Stimulated activated CD8-positive, alpha-beta memory T cell treated with anti-CD3 and anti-CD28 coated beads, Interleukin-4, amount 100 ng/mL, for 1 hour (primary cell): ENCODE results near the gene REM2.
"Not testable (repeated sequence)": the region's sequence is repeated elsewhere in the genome, so short reads cannot be mapped to it uniquely, and the experiment has no call there.

Experiments used
- DNase-seq, 2 donors: peaks; one replicate each; pipeline ENCODE4 v3.0.0-alpha.2; 2020; ENCODE audit warnings: low read depth in 2 of 2, low spot score in 1 of 2

Gene REM2

DNA sequence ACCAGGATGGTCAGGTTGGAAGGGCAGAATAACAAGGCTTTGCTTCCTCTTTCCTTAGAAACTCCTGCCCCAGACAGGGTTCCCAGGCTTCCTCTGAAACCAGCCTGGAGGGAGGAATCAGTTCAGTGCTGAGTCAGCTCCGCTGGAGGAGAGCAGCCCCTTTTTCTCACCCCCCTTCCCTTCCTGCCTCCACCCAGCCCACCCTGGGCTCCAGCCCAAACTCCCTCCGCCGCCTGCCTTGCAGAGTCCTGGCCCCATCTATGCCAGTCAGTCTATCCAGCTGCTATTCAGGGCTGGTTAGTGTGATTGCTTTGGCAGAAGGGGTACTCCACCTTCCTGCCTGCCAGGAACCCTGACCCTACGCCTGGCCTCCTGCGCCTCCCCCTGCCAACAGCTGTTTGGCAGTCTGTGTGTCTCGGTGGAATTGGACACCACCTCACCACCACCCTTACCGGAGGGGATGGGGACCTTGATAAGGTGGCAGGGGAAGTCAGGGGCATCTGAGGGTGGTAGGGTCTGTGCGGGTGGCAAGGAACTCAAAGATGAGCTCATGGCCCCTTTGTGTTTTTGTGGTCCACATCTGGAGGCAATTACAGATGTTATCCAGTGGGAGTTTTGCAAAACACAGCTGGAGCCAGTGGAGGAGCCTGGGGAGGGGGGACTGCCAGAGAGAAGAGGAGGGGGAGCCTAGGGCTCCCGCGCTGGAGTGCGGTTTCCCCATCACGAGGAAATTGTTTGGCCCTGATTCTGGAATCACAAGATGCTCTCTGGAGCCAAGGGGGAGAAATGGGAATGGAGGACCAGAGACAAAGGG is 34.5 kb upstream of the REM2 start:
- DNase-seq = no peak

DNA sequence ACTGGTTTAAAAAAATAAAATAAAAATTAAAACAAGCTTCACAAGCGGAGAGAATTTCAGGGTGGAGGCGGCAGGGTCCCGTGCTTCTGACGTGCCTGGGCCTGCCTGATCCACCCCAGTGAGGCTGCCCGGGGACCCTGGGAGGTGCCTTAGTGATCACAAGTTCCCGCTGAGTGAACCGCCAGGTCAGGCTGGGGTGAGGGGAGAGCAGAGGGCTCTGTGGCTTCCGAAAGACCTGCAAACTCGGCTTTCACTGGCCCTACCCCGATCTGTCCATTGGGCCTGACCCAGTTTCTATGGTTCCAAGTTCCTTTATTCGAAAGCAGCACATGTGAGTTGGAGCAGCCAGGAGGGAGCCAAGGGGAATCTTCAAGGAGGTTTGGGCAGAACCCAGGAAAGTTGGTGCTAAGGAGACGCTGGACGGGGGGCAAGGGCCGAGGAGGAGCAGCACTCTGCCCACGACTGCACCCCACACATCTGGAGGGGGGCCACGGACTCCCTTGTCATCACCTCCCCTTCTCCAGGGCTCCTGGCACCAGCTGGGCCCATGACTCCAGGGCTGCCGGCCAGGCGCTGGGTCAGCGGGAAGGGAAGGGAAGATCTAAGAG is 33.7 kb upstream of the REM2 start:
- DNase-seq = no peak

DNA sequence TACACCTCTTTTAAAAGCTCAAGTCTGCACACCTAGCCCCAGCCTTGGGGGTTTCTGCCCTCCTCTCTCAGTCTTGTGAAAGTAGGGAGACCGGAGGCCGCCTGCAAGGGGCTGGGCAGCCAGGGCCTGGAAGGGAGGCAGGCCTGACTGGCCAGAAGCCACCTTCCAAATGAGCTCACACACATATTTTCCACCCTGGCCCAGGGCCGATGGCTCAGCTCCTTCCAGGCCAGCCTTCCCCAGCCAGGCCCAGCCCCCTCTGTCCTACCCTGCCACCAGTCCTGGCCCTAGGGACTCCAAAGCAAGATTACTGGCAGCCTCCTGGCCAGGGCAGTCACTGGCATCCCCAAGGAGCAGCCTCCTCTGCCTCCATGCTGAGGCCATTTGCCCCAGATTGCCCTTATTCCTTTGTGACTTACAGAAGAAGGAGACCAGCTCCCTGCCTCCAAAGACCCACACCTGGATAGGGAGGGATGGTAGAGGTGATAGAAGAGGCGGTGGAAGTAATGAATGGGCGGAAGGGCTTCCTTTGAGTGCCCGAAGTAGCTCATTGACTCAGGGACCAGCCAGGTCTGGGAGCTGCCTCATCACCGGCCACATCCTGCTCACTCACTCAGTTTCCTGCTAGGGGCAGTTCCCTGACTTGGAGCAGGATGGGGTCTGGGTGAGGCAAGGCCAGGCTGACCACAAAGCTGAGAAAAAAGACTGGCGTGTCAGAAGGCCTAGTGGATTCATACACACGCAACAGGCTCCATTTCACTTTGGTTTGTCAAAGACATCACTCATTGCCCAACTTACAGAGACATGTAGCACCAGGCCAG is 31.9 kb upstream of the REM2 start:
- no peak for DNase-seq

DNA sequence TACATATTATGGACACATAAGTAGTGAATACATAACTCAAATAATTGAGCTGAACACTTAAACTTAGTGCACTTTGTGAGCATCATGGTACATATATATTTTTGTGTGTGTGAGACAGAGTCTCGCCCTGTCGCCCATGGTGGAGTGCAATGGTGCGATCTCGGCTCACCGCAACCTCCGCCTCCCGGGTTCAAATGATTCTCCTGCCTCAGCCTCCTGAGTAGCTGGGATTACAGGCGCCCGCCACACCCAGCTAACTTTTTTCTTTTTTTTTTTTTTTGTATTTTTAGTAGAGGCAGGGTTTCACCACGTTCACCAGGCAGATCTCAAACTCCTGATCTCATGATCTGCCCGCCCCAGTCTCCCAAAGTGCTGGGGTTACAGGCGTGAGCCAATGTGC is 30.8 kb upstream of the REM2 start:
- DNase-seq = not testable (repeated sequence)

DNA sequence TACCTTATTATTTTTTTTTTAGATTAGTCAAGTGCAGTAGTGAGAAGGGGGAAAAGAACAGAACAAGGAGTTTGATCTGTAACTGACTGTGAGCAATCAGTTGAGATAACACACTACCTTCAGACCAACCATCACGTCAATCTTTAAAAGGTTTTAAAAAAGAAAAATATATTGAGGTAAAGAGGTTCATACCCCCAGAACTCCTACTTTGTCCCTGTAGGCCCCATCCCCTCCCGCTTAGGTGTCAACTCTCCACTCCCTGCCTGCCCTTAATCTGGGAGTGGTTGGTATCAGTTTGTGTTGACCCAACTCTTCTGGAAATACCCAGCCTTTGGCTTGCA is 30.5 kb upstream of the REM2 start:
- no peak for DNase-seq

DNA sequence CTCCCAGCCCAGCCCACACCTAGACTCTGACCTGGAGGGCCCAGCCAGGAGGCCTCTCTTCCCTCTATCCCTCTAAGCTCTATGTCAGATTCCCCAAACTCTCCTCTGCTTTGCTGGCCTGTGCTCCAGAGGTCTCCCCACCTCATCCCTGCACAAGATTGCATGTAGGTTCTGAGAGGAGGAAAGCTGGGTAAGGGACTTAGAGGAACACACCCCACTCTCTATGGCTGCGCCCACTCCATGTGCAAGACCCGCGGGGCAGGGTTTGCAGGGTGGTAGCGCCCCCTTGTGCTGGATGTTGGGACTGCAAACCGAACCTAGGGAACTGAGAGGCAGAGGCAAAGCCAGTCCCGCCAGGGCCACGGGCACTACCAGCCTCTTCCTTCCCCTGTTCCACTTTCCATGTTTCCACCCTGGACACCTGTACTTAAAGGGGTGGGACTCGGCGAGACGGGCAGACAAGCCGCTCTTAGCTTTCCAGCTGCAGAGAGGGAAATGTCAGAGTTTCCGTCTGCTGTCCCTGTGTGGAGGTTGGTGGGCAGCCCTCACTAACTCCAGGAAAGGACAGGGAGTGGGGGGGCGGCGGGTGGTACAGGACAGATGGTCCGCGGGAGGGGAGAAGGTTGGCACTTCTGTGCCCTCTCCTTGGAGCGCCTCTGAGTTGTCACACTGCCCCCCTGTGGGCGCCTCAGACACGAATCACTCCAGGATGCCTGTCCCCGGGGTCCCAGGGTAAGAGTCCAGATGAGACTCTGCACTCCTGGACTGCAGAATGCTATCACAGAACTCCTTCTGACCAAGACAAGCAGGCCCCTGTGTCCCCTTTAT is 29.9 kb upstream of the REM2 start:
- peak; percentile 85 to 92 for DNase-seq

DNA sequence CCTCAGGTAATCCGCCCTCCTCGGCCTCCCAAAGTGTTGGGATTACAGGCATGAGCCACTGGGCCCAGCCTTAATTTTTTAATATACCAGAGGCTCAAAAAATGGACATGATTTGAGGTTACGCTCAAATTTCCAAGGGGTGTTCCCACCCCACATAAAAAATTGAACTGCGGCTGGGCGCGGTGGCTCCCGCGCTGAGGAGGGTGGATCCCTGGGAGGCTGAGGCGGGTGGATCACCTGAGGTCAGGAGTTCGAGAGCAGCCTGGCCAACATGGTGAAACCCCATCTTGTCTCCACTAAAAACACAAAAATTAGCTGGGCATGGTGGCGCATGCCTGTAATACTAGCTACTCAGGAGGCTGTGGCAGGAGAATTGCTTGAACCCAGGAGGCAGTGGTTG is 28.7 kb upstream of the REM2 start:
- not testable (repeated sequence) for DNase-seq

DNA sequence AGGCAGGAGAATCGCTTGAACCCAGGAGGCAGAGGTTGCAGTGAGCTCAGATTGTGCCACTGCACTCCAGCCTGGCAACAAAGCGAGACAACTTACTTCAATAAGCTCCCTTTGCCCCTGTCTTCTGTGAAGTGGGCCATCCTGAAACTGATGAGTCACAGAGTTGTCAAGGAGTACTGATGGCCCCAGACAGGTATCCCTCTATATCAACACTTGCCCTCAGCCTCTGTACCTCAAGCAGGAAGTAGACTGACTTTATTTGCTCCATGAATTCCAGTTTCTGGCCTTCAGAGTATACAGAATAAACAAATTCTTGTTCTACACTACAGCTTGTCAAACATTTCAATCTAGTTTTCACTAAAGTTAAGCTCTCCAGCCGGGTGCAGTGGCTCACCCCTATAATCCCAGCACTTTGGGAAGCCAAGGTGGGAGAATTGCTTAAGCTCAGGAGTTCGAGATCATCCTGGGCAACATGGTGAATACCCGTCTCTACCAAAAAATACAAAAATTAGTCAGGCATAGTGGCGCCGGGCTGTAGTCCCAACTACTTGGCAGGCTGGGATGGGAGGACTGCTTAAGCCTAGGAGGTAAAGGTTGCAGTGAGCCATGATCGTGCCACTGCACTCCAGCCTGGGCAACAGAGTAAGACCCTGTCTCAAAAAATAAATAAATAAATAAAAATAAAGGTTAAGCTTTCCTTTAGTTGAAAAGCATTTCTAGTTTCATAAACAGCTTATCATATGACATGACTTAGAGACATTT is 27.9 kb upstream of the REM2 start:
- DNase-seq = no peak

DNA sequence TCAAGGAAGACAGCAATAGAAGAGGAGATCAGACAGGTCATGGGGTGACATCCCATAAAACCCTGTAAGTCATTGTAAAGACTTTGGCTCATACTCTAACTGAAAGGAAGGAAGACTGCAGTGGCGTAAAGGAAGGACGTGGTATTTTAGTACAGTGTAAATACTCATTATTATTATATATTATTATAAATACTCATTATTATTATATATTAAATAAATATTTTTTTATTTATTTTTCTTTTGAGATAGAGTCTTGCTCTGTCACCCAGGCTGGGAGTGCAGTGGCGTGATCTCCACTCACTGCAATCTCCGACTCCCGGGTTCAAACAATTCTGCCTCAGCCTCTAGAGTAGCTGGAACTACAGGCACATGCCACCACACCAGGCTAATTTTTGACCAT is 26.6 kb upstream of the REM2 start:
- no peak for DNase-seq

DNA sequence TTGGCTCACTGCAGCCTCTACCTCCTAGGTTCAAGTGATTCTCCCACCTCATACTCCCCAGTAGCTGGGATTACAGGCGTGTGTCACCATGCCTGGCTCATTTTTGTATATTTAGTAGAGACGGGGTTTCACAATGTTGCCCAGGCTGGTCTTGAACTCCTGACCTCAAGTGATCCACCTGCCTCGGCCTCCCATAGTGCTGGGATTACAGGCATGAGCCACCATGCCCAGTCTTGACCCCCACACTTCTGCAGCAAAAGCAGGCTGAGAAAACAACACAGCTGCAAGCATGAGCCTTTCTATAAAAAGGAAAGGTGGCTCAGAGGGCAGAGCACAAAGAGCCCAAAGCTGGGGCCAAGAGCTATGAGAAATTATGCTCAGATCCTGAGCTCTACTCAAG is 22.6 kb upstream of the REM2 start:
- not testable (repeated sequence) for DNase-seq

DNA sequence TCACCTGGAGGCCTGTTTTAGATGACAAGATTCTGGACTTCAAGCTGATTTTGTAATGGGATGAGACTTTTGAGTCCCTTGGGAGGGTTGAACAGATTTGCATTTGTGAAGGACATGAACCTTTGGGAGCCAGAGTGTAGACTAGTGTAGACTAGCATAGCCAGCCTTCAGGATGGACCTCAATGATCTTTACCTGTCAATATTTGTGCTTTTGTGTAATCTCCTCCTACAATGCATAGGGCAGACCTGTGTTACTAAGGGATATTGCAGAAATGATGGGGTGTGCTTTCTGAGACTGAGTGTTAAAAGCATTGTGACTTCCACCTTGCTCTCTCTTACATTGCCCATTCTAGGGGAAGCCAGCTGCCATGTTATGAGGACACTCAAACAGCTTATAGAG is 21.4 kb upstream of the REM2 start:
- DNase-seq = no peak

DNA sequence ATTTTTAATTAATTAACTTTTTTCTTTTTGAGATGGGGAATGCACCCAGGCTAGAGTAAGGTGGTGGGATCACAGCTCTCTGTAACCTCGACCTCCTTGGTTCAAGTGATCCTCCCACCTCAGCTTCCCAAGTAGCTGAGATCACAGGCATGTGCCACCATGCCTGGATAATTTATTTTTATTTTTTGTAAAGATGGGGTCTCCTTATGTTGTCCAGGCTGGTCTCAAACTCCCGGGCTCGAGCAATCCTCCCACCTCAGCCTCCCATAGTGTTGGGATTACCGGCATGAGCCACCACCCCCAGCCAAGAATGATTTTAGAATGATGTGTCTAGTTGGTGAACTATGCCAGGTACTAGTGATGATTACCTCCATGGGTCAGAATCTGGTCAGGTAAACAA is 18.0 kb upstream of the REM2 start:
- DNase-seq = no peak

DNA sequence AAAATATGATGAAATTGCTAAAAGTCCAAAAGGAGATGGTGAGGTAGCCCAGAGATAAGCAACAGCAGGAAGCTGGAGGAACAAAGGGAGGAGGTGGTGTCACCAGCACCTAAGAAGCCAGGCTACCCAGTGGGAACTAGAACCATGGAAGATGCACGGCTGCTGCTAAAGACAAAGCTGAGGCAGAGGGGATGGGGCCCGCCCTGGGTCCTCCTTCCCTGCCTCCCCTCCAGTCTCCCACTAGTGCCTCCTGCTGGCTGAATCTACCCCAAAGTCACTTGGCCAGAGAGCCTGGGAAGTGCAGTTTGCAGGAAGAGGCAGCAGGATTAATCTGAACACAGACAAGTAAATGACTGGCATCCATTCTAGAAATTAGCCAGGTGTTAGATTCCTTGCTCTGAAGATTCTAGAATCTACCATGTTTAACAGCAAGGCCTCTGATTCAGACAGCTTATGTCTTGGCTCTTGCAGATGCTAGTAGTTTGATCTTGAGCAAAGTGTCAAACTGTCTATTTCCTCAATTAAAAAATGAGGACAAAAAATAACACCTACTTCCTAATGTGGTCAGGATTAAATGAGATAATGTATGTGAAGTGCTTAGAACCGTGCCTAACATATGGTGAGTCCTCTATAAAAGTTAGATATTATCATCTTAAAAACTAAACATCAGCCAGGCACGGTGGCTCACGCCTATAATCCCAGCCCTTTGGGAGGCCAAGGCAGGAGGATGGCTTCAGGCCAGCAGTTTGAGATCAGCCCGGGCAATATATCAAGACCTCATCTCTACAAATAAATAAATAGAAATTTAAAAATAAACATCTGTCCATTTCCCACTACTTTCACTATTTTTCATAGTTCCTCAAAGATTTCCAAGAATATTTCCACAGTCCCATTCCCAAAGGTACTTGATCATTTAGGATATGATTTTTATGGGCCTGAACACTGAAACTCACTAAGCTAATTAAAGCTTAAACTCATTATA is 17.3 kb upstream of the REM2 start:
- no peak for DNase-seq

DNA sequence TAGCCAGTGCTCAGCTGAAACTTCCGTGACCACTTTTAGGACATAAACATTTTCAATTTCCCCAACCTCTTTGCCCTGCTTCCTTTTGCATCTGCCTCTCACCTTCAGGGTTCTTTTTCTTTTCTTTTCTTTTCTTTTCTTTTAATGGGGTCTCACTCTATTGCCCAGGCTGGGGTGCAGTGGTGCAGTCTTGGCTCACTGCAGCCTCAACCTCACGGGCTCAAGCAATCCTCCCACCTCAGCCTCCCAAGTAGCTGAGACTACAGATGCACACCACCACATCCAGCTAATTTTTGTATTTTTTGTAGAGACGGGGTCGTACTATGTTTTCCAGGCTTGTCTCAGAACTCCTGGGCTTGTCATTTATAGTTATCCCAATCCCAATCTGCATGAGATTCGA is 16.1 kb upstream of the REM2 start:
- DNase-seq = no peak

DNA sequence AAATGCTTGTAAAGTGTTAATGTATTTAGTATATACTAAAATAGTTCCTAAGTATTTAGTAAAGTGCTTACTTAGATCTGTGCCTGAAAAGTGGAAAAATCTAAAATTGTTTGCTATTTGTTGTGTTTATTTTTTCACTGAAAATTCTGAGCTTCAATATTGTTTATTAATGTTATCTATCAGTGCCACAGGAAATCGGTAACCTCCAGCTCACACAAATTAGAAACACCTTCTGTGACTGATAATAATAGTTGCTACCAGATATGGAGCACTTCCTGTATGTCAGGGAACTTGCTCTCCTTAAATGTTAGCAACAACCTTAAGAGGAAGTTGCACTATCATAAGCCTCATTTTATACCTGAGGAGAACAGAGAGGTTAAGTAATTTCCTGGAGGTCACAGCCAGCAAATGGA is 12.2 kb upstream of the REM2 start:
- no peak for DNase-seq

DNA sequence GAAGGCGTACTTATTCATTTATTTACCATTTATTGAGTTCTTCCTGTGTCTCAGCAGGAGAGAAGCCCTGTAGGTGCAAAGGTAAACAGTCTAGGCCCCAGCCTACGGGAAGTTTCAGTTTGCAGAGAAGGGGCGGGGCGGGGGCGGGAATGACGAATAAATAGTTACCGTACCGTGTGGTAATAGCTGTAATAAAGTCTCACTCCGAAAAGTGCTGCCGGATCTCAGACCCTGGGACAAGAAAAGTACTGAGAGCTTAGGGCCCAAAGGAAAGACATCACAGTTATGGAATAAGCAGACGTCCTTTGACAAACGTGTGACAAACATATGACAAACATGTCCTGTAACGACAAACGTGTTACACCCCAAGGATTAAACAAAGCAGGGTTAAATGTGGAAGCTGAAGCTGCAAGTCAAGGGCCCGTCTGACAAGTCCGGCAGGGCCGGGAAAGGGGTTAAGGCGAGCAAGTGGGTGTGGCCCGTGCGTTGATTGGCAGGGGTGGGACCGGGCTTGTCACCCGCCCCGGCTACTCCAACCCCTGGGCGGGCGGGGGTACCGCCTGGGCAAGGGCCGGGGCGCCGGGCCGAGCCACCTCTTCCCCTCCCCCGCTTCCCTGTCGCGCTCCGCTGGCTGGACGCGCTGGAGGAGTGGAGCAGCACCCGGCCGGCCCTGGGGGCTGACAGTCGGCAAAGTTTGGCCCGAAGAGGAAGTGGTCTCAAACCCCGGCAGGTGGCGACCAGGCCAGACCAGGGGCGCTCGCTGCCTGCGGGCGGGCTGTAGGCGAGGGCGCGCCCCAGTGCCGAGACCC is 11.6 kb upstream of the REM2 start, which contains the start of gene LRP10:
TSS of gene LRP10 (plus strand) at position 517 of the 809 bp plus-strand sequence. CDS start 564 bp downstream, outside the sequence.
- peak; percentile 49 to 58 for DNase-seq

DNA sequence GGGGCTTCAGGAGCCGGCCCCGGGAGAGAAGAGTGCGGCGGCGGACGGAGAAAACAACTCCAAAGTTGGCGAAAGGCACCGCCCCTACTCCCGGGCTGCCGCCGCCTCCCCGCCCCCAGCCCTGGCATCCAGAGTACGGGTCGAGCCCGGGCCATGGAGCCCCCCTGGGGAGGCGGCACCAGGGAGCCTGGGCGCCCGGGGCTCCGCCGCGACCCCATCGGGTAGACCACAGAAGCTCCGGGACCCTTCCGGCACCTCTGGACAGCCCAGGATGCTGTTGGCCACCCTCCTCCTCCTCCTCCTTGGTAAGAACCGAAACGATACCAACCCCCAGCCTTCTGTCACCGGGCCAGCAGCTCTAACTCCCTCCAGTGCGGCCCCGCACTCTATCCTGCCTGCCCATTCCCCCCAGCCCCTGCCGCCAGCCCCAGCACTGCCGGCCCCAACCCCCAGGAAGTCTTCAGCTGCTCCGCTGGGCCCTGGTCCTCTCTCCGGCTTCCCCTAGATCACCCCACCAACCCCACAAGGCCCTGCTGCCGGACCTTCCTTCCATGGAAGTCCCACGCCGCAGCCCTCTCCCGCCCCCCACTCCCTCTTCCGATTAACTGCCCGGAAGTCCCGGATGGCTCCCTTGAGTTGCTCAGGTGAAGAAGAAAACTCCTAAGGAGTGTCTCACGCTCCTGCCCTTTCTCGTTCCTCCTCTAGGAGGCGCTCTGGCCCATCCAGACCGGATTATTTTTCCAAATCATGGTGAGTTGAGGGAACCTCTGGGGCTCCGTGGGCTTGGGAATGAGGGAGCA is 10.8 kb upstream of the REM2 start:
- DNase-seq = peak; percentile 39 to 46
